Activated CD4-positive, alpha-beta T cell treated with anti-CD3 and anti-CD28 coated beads, Interleukin-10, Interleukin-2, amounts not matched to agents 100 ng/mL and 50 ng/mL, durations not matched to agents 16 hours and 8 hours (primary cell): ENCODE measurements around the gene ZNF350.
"Not testable (repeated sequence)": the region's sequence is repeated elsewhere in the genome, so short reads cannot be mapped to it uniquely, and the experiment has no call there.

Source experiments
- DNase-seq: peaks from one replicate; pipeline ENCODE4 v3.0.0-alpha.2; 2020

Gene ZNF350

GRCh38 chr19:51986309-51987291, at the start of gene ZNF350:
Gene ZNF350 (minus strand): TSS chr19:51986840. CDS start chr19:51974360, 12,480 bp downstream.
- DNase-seq, result peak; percentile 92

- DNase-seq, result no peak
Observed at GRCh38 chr19:52034051-52034728, 47.5 kb upstream of the ZNF350 start.

- no peak for DNase-seq
Observed at GRCh38 chr19:52028780-52029123, 42.1 kb upstream of the ZNF350 start.

- peak; percentile 87 for DNase-seq
Observed at GRCh38 chr19:52028027-52028779, 41.6 kb upstream of the ZNF350 start, which contains the start of gene ZNF614. Gene ZNF614 (minus strand): TSS chr19:52028379. CDS start chr19:52025745, 2,634 bp downstream.

GRCh38 chr19:52026255-52026990, 39.8 kb upstream of the ZNF350 start:
- DNase-seq, result not testable (repeated sequence)

- not testable (repeated sequence) for DNase-seq
Observed at GRCh38 chr19:52024478-52024877, 37.8 kb upstream of the ZNF350 start.

GRCh38 chr19:52022193-52022592, 35.6 kb upstream of the ZNF350 start:
- no peak for DNase-seq

- DNase-seq, result no peak
Observed at GRCh38 chr19:52020506-52020905, 33.9 kb upstream of the ZNF350 start.

- DNase-seq, result no peak
Observed at GRCh38 chr19:52010674-52011073, 24.0 kb upstream of the ZNF350 start.

- DNase-seq, result peak; percentile 90
Observed at GRCh38 chr19:52007806-52008557, 21.3 kb upstream of the ZNF350 start, which contains the start of gene ZNF615. Gene ZNF615 (minus strand): TSS chr19:52008211. CDS start chr19:52003711, 4,500 bp downstream.

- no peak for DNase-seq
Observed at GRCh38 chr19:52007451-52007805, 20.8 kb upstream of the ZNF350 start.

- no peak for DNase-seq
Observed at GRCh38 chr19:51994048-51994644, 7.5 kb upstream of the ZNF350 start.

- DNase-seq, result no peak
Observed at GRCh38 chr19:51993422-51993821, 6.8 kb upstream of the ZNF350 start.

- DNase-seq, result no peak
Observed at GRCh38 chr19:51983361-51983760, 3.3 kb downstream of the ZNF350 start.

- DNase-seq, result not testable (repeated sequence)
Observed at GRCh38 chr19:51980926-51981325, 5.7 kb downstream of the ZNF350 start.

- DNase-seq, result no peak
Observed at GRCh38 chr19:51980116-51980736, 6.4 kb downstream of the ZNF350 start.

GRCh38 chr19:51978882-51979281, 7.8 kb downstream of the ZNF350 start:
- peak; percentile 0 for DNase-seq

- no peak for DNase-seq
Observed at GRCh38 chr19:51977346-51977745, 9.3 kb downstream of the ZNF350 start.

- no peak for DNase-seq
Observed at GRCh38 chr19:51976852-51977251, 9.8 kb downstream of the ZNF350 start.

GRCh38 chr19:51975787-51976186, 10.9 kb downstream of the ZNF350 start:
- not testable (repeated sequence) for DNase-seq

GRCh38 chr19:51971624-51972023, 15.0 kb downstream of the ZNF350 start:
- DNase-seq, result no peak
